Keratinocyte (primary cell): ENCODE data around the gene PNPLA2. TPM values are rescaled to one million over a fixed set of nuclear protein-coding genes. Genes with fewer than 3 reads are reported as not detected.
A peak's percentile ranks its signal among the peaks of the same experiment; 100 is the strongest.

Experiments
- DNase-seq: peaks from one replicate; pipeline ENCODE4 v3.0.0-alpha.2; 2011; ENCODE audit warnings: low read depth, missing footprints, low spot score
- FAIRE-seq: peaks from 2 replicates; lab custom pipeline; 2011; peaks lifted over from hg19 to GRCh38; lab: Jason Lieb, UNC
- H2AFZ ChIP-seq: 2 replicates; pipeline ENCODE4 v1.6.0; 2012; ENCODE audit warnings: low read length, control low read depth, inconsistent platforms; ENCODE audit not compliant: control insufficient read depth
- H3K27ac ChIP-seq: 2 replicates; pipeline ENCODE4 v1.5.1; 2011; ENCODE audit warnings: low read length; ENCODE audit not compliant: control insufficient read depth, insufficient read depth
- H3K27me3 ChIP-seq: 3 replicates; pipeline ENCODE4 v1.6.0; 2011; ENCODE audit warnings: low read length; ENCODE audit not compliant: control insufficient read depth, insufficient read depth; ENCODE audit errors: extremely low read depth
- H3K36me3 ChIP-seq, 2 experiments: 2 replicates in 1 of 2; 3 replicates in 1 of 2; pipeline ENCODE4 v1.5.1; 2011; ENCODE audit warnings: low read length in 2 of 2, mild to moderate bottlenecking in 1 of 2; ENCODE audit not compliant: control insufficient read depth in 2 of 2, insufficient read depth in 2 of 2; ENCODE audit errors: extremely low read depth in 1 of 2
- H3K4me1 ChIP-seq: 3 replicates; pipeline ENCODE4 v1.5.1; 2011; ENCODE audit warnings: low read length; ENCODE audit not compliant: control insufficient read depth, insufficient read depth; ENCODE audit errors: extremely low read depth
- H3K4me2 ChIP-seq: 3 replicates; pipeline ENCODE4 v1.6.0; 2011; ENCODE audit warnings: low read depth, low read length; ENCODE audit not compliant: control insufficient read depth, insufficient read depth; ENCODE audit errors: extremely low read depth
- H3K4me3 ChIP-seq, 3 experiments: fragments of 200-600 bp in 1 of 3; sonication (generic) in 1 of 3; 2 replicates in 2 of 3; 3 replicates in 1 of 3; pipeline ENCODE4 v1.5.1; 2011 to 2016; ENCODE audit warnings: low read length in 3 of 3, mild to moderate bottlenecking in 3 of 3, control low read depth in 2 of 3, inconsistent platforms in 1 of 3, low read depth in 1 of 3, mixed read lengths in 1 of 3, mixed run types in 1 of 3, moderate library complexity in 1 of 3; ENCODE audit not compliant: control insufficient read depth in 2 of 3, insufficient read depth in 2 of 3; ENCODE audit errors: extremely low read depth in 1 of 3
- H3K79me2 ChIP-seq: 2 replicates; pipeline ENCODE4 v1.6.0; 2012; ENCODE audit warnings: low read length; ENCODE audit not compliant: control insufficient read depth, insufficient read depth
- H3K9ac ChIP-seq: 3 replicates; pipeline ENCODE4 v1.6.0; 2011; ENCODE audit warnings: low read length; ENCODE audit not compliant: control insufficient read depth, insufficient read depth; ENCODE audit errors: extremely low read depth
- H3K9me1 ChIP-seq: 3 replicates; pipeline ENCODE4 v1.6.0; 2011; ENCODE audit warnings: low read length; ENCODE audit not compliant: control insufficient read depth, insufficient read depth; ENCODE audit errors: extremely low read depth
- H3K9me3 ChIP-seq: 2 replicates; pipeline ENCODE4 v1.5.1; 2012; ENCODE audit warnings: low read depth, low read length; ENCODE audit not compliant: control insufficient read depth
- H4K20me1 ChIP-seq: 3 replicates; pipeline ENCODE4 v1.6.0; 2011; ENCODE audit warnings: low read length; ENCODE audit not compliant: control insufficient read depth, insufficient read depth; ENCODE audit errors: extremely low read depth
- EZH2 ChIP-seq: IDR thresholded peaks from one replicate; pipeline ENCODE4 v1.6.1; 2012; ENCODE audit warnings: inconsistent platforms, mild to moderate bottlenecking, low read length, moderate library complexity
- dilution Hi-C: fragments of 300-500 bp; cut with MboI; formaldehyde crosslinking; loops from one replicate; pipeline ENCODE4 v1.7.0; 2020; ENCODE audit warnings: low sequenced_read_pairs; ENCODE audit not compliant: extremely low pct_ligation_motif_present
- polyA plus RNA-seq, 5 experiments: library from polyadenylated mRNA; depleted of rRNA in 3 of 5; stranded (reverse) in 3 of 5; stranded (forward) in 1 of 5; unstranded in 1 of 5; fragments of >200 nt; gene quantifications; 1 replicate in 1 of 5; 2 replicates in 3 of 5; 3 replicates in 1 of 5; pipeline versions ENCODE4 v1.2.1 to v1.2.3, GENCODE V29; 2011 to 2012; ENCODE audit warnings: missing spikeins in 2 of 5, low read depth in 1 of 5, low replicate concordance in 1 of 5
- TF ChIP-seq, protein P1 (sequence below), 3 experiments: IDR thresholded peaks in 1 of 3; conservative IDR thresholded peaks in 1 of 3; optimal IDR thresholded peaks in 1 of 3; 2 replicates in 2 of 3; 3 replicates in 1 of 3; pipeline versions ENCODE3 to v1.5.1; 2011; ENCODE audit warnings: low read length in 3 of 3, mild to moderate bottlenecking in 3 of 3, moderate library complexity in 2 of 3, control low read depth in 1 of 3, inconsistent platforms in 1 of 3; ENCODE audit not compliant: insufficient read depth in 2 of 3; ENCODE audit errors: extremely low read depth in 1 of 3

PNPLA2 gene
- polyA plus RNA-seq, 1 donor (not counting 4 experiments of a cell fraction or from before 2014, with no cell fraction given): 5.3 TPM

DNA sequence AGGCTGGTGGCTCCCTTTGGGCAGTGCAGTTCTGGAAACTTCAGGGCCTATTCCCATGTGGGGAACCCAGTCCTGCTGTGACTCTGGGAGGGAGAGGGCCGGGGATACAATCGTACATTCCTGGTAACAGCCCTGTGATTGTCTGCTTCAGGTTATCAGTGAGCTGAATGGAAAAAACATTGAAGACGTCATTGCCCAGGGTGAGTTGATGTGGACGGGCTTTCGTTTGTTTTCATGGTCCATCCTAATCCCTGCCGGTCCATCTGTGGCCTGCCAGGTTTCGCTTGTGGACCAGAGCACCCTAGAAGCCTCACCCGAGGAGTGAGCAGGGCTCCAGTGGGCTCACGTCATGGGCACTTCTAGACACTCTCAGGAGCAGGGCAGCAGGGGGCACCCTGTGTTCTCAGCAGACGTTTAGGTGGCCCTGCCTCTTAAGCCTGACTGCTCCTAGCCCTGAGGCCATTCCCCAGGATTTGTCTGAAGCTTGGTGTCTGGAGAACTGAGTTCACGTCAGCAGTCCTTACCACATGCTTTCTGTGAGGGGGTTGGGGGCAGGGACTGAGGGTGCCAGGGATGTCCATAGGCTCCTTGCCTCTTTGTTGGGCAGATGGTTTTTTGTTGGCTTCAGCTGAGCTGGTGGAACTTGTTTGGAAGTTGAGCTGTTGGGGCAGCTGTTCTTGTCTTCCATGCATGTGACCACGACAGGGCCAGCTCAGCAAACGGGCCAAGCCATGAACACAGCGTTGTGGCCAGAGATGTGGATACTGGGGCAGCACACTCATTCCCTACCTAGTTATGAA is 7.1 kb upstream of the PNPLA2 start:
- H3K27me3 ChIP-seq: no peaks in the 10 kb centered on the region
- H3K27ac ChIP-seq: peak overlapping the region; percentile 23
- peak overlapping the region; percentile 81 to 98 (median 98) for H3K4me3 ChIP-seq
- H2AFZ ChIP-seq: no peak overlapping the region
- peaks cover 29 to 31% of the 10 kb centered on the region in 2 experiments for H3K36me3 ChIP-seq
- peaks cover 39% of the 10 kb centered on the region for H3K79me2 ChIP-seq
- peak overlapping the region; percentile 83 for H3K4me2 ChIP-seq
- TF ChIP-seq, protein P1, sequence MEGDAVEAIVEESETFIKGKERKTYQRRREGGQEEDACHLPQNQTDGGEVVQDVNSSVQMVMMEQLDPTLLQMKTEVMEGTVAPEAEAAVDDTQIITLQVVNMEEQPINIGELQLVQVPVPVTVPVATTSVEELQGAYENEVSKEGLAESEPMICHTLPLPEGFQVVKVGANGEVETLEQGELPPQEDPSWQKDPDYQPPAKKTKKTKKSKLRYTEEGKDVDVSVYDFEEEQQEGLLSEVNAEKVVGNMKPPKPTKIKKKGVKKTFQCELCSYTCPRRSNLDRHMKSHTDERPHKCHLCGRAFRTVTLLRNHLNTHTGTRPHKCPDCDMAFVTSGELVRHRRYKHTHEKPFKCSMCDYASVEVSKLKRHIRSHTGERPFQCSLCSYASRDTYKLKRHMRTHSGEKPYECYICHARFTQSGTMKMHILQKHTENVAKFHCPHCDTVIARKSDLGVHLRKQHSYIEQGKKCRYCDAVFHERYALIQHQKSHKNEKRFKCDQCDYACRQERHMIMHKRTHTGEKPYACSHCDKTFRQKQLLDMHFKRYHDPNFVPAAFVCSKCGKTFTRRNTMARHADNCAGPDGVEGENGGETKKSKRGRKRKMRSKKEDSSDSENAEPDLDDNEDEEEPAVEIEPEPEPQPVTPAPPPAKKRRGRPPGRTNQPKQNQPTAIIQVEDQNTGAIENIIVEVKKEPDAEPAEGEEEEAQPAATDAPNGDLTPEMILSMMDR (optimal IDR thresholded peaks at IDR 0.05 in 1 of 3, IDR thresholded peaks at IDR 0.05 in 1 of 3, conservative IDR thresholded peaks at IDR 0.05 in 1 of 3; ENCODE audit: extremely low read depth in 1 of 3, insufficient read depth in 2 of 3, low read length in 3 of 3): peak in 2 of 3 experiments; percentile 15 to 45
- no peak for TF ChIP-seq EZH2
- peaks cover 20% of the 10 kb centered on the region for H3K4me1 ChIP-seq
- DNase-seq (no peak), FAIRE-seq (no peak)
- dilution Hi-C loops: no loop called here
- no peaks in the 10 kb centered on the region for H3K9me1 ChIP-seq
- H3K9ac ChIP-seq: peak overlapping the region; percentile 96
- H4K20me1 ChIP-seq: peaks cover 19% of the 10 kb centered on the region
- no peaks in the 10 kb centered on the region for H3K9me3 ChIP-seq

DNA sequence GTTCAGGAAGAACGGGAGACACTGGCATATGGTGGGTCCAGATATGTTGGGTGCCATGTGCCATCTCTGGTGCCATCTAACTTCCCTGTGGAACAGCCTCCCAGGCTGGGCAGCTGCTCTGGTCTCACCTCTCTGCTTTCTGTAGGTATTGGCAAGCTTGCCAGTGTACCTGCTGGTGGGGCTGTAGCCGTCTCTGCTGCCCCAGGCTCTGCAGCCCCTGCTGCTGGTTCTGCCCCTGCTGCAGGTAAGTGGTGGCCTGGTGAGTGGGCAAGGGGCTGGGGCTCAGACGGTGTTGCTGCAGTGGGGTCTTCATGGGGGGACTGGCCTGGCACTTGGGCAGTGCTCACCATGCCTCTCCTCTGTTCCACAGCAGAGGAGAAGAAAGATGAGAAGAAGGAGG is 6.3 kb upstream of the PNPLA2 start:
- no peaks in the 10 kb centered on the region for H3K9me1 ChIP-seq
- H3K9me3 ChIP-seq: no peaks in the 10 kb centered on the region
- H3K36me3 ChIP-seq: peaks cover 29 to 31% of the 10 kb centered on the region in 2 experiments
- no peak overlapping the region for H3K4me2 ChIP-seq
- H2AFZ ChIP-seq: no peak overlapping the region
- FAIRE-seq (no peak), DNase-seq (no peak)
- H3K27ac ChIP-seq: no peak overlapping the region
- H4K20me1 ChIP-seq: peaks cover 19% of the 10 kb centered on the region
- H3K27me3 ChIP-seq: no peaks in the 10 kb centered on the region
- dilution Hi-C loops: no loop called here
- TF ChIP-seq EZH2: no peak
- TF ChIP-seq, protein P1 (optimal IDR thresholded peaks at IDR 0.05 in 1 of 3, IDR thresholded peaks at IDR 0.05 in 1 of 3, conservative IDR thresholded peaks at IDR 0.05 in 1 of 3; ENCODE audit: extremely low read depth in 1 of 3, insufficient read depth in 2 of 3, low read length in 3 of 3): no peak
- H3K4me3 ChIP-seq: no peak overlapping the region
- H3K79me2 ChIP-seq: peaks cover 39% of the 10 kb centered on the region
- no peak overlapping the region for H3K9ac ChIP-seq
- peaks cover 20% of the 10 kb centered on the region for H3K4me1 ChIP-seq
